Stimulated activated CD8-positive, alpha-beta memory T cell treated with anti-CD3 and anti-CD28 coated beads, Interleukin-2, amount 100 ng/mL, for 48 hours (primary cell): Measurements from ENCODE around the gene PXDN.

Source experiments
- DNase-seq, 2 donors: peaks; one replicate each; pipeline ENCODE4 v3.0.0-alpha.2; 2020; ENCODE audit warnings: low read depth in 2 of 2

The PXDN gene

DNA sequence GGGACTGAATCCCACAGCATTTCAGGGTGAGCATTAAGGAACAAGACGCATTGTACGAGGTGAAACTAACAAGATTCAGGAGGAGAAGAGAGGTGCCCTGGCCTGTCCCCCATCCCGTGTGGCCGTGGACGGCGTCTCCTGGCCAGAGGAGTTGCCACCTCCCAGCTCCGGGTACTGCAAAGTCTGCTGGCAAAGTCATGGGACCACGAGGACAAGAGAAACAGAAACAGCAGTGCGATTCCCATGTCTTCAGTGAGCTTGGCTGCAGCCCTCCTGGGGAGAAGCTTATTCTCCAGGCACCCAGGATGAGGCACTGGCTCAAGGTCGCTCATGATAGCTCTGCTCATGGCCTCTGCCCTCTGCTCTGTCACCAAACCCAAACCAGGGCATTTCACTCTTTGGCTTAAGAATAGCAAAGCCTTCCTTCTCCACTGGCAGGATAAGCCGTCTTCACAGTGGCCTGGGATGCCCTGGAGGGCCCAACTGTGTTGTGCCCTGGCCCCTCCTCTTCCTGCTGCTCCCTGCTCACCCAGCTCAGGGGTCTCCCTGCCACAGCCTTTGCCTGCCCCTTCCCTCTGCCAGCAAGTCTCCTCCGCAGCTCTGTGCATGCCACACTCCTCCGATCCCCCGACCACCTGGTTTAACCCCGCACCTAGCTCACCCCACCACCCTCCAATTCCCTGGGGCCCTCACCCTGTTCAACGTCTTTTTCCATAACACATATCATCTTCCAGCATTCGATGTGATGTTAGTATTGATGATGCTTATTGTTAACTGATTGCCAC is 144.8 kb downstream of the PXDN start:
- DNase-seq: no peak

DNA sequence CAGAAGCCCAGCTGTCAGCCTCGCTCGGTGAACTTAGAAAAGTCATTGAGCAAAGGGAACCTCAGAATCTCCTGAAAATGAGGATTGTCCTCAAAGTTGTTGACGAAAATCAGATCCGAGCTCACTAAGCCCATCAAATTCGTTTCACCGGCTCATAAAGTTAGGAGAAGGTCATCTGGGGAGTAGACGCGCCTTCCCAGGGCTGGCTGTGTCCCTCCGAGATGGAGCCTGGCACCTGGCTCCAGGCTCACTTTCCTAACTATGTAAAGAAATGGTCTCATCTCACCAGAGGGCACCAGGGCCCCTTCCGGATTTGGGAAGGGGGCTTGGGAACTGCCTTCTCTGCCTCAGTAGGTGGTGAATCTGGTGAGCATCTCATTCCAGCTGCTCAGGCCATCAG is 145.5 kb downstream of the PXDN start:
- DNase-seq: no peak

DNA sequence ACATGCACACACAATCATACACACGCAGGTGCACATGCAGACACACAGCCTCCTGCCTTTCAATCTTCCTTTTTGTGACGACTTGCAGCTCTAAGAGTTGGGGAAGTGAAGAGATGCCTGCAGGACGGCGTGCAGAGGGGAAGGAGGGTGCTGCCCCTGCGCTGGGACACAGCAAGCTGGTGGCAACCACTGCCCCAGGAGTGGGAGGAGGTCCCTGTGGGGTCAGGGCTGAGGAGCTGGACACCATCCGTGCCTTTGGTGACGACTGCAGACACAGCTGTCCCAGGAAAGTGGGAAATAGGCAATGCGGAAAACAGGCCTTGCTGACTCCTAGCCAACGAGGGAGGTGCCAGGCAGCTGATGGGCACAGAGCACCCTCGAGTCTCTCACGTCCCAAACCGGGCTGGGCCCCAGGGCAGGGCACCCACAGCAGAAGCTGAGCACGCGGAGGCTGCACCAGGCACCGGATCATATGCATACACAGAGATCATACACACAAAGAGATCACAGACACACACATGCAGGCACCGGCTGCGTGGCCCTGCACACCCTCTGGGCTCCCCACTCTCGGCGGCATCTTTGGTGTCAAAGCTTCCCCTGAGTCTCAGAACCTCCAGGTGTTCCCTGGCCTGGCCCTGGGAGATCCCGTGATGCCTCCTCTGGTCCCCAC is 146.1 kb downstream of the PXDN start:
- no peak for DNase-seq

DNA sequence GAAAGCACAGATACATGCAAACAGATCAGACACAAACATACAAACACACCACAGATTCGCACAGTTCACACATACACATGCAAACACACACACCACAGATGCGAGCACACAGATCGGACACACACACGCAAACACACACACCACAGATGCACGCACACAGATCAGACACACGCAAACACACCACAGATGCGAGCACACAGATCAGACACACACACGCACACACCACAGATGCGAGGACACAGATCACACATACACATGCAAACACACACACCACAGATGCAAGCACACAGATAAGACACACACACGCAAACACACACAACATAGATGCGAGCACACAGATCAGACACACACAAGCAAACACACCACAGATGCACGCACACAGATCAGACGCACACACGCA is 149.0 kb downstream of the PXDN start:
- DNase-seq: no peak

DNA sequence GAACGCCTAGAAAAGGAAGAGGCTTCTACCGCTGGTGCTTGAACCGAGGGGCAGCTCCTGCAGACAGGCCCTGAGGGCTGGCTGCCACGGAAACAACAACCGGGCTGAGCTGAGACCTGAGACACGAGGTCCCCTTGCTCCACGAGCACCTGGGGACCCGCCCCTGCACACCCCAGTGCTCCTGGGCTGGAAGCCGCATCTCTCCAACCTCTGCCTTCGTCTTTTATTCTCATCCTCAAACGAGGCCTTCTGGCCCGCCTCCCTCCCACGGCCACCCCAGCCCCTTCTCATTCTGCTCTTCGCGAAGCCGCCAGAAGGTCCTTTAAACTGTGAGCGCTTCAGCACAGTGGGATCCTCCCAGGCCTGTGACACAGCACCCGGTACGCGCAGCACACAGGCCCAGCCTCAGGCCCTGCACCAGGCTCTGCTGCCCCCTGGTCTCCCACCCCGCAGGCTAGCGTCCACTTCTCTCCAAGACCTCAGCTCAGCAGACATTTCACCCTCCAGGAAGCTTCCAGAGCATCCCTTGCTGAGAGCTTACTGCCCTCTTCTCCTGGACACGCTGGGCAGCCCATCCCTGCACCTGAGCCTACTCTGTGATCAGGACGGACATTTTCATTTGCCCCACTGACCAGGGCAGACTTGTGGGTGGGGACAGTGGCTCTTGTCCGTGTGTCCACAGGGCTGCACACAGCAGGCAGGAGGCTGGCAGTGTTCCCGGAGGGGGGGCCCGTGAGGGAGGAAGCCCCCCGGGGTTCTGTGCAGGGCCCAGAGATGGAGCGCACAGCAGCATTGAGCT is 149.7 kb downstream of the PXDN start:
- no peak for DNase-seq

DNA sequence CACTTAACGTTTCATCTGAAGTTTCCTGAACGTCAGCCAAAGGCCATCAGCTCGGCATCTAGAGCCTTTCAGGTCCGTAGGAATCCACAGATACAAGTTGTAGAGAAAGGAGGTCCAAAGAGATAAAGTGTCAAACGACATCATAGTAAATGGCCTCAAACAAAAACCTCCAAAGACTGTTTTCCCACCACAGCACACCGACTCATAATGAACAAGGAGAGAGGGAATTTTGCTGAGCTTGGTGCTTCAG is 150.3 kb downstream of the PXDN start:
- no peak for DNase-seq

DNA sequence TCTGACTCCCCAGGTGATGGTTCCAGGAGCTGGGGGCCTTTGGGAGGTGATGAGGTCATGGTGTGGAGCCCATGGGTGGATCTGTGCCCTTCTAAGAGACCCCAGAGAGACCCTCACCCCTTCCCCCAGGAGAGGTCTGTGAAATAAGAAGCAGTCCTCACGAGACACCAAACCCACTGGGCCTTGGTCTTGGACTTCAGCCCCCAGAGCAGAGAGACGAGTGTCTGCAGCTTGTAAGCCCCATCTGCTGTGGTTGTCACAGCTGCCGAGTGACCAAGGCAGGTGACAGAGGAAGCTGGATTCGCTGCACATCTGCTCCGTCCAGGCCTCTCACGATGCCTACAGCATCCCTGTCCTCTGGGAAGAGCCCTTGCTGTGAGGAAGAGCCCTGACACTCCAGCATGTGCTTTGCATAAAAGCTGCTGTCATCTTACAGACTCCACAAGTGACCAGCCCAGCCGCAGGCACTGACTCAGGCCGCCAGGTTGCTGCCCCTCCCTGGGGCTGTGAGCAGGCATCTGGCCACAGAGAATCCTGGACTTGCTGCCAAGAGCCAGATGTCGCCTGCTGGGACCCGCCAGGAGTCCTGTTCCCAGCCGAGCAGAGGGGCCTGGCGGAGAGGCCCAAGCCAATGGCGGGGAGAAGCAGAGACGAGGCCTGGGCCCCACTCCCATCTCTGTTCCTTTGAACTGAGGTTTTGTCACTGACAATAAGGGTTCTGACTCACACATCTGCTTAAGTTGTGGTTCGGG is 150.8 kb downstream of the PXDN start:
- DNase-seq: no peak

DNA sequence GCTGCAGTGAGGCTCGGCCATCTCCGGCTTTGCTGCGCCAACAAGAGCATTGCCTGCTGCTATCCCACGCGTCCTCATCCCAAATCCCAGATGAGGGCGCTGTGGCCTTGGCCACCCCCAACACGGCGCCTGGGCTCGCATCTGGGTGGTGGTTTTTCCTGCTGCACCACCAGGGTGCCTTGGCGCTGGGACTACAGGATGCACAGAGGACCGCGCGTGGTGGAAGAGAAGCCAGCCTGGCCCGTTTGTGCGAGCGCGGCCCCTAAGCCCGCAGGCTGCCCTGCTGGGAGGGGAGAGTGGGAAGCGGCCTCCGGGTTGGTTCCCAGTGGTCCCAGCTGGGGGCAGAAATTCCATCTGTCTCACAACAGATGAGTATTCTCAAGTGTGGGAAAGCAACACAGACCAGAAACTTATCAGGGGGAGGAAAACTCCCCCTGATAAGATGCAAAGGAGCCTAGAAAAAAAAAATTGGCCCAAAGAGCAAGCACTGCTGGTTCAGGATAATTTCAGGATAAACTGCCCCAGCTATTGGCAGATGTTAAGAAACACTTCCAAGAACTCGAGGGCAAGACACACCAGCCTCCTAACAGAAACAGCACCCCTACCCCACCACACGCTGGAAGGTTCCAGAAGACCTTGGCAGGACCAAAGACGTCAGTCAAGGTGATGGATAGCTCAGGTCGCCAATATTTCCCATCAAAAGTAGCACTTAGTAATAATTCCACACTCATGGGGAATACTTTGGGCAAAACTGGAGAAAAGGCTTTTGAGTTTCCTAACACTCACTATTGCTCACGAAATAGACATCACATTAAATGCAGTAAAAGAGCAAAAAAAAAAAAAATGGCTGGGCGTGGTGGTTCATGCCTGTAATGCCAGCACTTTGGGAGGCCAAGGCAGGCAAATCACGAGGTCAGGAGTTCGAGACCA is 152.1 kb downstream of the PXDN start:
- no peak for DNase-seq

DNA sequence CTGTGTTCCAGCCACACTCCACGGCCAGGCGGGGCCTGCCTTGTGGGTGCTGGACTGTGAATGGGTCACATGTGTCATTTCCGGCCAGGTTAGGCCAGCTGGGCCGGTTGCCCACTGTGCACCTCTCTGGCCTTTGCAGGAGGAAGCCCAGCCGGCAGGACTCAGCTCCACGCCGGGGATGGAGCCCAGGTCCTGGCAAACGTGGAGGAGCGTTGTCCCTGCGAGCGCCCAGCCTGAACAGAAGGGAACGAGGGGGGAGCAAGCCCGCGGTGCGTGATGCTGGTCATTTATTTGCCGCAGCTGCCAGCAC is 152.9 kb downstream of the PXDN start:
- no peak for DNase-seq

DNA sequence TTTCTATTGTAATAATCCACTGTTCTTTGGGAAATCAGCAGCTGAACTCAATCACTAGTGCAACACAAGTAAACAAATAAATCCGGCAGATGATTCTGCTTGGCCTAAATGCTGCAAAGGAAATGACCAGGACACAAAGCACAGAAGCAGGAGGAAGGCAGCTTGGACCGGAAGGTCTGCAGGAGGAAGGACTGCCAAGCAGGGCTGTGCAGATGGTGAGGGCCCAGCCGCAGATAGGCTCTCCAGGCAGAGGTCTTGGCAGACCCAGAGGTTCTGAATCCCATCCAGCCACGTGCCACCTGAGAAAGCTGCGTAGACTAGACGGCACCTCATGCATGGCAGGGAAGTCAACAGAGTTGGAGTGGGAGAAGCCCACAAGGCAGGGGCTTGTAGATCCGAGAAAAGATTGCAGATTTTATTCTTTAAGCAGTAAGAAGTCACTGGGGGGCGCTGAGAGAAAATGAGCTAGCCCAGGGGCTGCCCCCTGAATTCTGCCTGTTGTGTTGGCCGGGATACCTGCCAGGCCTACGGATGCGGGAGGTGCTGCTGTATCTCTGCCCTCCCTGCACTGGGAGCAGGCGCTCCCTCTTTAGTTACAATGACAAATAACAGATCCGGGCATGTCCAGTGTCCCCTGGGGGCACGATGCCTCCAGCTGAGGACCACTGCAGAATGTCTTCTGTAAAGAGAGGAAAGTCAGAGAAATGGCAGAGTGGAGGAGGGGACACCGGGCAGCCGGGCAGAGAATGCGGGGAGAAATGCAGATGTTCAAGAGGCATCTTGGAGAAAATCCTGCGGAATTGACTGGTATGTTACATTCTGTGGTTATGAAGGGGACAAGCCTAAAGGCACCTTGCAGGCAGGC is 153.5 kb downstream of the PXDN start:
- no peak for DNase-seq

DNA sequence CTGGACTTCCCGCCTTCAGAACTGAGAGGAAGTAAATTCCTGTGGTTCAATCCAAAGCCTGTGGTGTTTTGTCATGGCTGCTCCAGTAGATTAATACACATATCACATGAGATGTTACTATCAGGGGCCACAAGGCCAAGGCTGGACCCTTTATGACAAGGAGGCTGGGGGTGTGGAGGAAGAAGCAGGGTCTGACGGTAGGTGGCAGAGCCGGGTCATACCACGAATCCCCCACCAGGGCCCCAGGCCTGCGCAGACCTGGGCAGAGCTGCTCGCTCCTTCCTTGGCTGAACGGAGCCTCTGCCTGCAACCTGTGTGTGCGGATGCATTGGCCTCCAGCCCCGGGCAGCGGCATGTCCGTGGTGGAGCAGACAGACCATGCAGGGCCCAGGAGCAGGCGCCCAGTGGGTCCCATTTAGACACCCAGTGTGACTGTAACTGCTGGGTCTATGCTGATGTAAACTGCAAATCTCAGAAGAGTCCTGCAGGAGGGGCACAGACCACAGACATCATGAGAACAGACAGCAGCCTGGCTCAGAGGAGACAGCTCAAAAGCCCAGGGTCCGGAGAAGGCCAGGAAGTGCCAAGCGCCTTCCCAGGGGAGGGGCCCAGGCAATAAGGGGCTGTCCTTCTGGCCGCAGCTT is 155.2 kb downstream of the PXDN start:
- no peak for DNase-seq

DNA sequence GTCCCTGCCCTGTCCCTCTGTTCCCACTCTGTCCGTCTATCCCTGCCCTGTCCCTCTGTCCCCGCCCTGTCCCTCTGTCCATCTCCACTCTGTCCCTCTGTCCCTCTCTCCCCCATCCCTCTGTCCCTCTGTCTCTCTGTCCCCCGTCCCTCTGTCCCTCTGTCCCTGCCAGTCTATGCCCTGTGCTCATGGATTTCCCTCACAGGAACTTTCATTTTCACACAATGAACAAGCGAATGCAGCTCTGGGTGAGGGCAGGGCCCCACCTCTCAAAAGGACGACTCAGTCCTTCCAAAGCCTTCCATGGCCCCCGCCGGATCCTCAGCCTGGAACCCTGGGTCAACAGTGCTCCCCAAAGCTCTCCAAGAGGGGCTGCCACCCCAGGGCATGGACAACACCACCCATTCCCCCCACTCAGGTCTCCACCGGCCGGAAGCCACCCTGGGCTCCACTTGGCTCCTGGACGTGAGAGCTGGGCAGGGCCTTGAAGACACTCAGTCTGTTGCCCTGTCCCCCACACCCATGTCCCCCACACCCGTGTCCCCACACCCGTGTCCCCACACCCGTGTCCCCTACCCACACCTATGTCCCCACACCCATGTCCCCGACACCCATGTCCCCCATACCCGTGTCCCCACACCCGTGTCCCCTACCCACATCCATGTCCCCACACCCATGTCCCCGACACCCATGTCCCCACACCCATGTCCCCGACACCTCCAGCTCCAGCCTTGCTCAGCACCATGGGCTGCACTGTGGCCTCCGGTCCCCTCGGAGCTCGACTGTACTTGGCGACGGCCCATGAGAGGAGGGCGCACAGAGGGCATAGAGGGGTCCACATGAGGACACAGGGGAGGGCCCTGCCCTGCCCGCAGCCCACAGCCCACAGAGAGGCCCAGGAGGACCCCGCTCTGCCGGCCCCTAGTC is 156.0 kb downstream of the PXDN start:
- no peak for DNase-seq

DNA sequence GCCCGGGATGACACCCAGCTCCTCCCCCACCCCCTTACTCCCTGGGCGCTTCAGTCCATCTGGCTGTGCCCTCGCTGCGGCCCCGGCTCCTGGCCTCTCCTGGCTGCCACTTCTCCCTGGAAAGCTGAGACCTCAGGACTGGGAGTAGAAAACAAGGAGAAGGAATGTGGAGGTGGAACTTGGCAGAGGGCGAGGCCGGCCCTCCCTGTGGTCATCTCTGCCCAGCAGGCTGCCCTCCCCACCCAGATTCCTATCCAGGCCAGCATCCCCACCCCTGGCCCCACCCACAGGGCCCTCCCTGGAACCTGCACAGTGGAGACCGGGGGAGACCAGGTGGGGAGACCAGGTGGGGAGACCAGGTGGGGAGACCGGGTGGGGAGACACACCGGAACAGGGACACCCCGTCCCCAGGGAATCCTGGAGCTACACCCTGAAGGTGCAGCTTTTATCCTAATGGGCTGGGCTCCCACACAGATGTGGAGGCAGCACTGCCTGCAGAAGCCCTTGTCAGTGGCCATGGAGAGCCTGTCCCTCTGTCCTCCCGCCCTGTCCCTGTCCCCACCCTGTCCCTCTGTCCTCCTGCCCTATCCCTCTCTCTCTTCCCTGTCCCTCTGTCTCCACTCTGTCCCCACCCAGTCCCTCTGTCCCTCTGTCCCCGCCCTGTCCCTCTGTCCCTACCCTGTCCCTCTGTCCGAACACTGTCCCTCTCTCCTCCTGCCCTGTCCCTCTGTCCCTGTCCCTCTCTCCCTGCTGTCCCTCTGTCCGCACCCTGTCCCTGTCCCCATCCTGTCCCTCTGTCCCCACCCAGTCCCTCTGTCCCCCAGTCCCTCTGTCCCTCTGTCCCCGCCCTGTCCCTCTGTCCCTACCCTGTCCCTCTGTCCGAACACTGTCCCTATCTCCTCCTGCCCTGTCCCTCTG is 157.1 kb downstream of the PXDN start:
- DNase-seq: no peak

DNA sequence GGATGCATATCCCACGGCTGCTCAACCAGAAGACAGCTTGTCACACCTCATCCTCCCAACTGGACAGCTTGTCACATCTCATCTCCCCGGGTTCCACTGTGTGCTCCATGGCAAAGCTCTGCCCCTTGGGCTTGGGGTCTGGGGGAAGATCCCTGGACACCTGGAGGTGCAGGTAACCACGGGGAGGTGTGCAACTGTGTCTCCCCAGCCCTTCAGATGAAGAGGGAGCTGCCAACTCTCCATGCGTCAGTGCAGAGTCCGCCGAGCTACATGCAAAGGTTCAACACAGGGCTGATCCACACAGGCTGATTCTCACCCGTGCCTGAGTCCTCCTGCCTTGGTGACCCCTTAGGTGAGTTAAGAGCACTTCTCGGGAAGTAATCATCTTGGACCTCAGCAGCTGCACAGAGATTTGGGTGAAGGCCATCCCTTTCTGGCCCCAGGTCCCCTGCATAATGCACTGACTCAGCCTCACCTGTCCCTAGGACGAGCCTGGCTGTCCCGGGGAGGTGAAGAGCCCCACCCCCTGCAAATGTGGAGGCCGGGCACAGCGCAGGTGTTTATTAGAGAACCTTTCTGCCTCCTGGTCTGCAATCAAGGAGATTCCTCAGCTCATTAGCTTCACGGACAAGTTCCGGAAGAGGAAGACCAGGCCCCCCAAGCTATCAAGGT is 157.9 kb downstream of the PXDN start:
- DNase-seq: no peak

DNA sequence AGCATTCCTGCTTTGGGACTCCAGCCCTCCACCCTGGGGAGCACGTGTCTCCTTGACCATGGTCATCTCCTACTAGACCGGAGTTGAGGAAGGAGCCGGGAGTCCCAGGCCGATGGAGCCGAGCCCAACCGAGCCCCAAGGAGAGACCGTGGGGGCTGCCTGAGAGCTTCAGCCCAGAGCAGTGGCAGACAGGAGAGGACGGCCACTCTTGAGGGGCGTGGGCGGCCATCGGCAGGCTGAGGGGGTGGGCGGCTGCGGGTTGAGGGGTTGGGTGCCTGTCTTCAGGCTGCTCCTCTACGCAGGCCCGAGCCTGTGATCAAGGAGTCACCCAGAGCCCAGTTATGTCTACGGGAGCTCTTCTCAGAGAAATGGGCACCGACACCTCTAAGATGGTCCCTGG is 158.7 kb downstream of the PXDN start:
- no peak for DNase-seq

DNA sequence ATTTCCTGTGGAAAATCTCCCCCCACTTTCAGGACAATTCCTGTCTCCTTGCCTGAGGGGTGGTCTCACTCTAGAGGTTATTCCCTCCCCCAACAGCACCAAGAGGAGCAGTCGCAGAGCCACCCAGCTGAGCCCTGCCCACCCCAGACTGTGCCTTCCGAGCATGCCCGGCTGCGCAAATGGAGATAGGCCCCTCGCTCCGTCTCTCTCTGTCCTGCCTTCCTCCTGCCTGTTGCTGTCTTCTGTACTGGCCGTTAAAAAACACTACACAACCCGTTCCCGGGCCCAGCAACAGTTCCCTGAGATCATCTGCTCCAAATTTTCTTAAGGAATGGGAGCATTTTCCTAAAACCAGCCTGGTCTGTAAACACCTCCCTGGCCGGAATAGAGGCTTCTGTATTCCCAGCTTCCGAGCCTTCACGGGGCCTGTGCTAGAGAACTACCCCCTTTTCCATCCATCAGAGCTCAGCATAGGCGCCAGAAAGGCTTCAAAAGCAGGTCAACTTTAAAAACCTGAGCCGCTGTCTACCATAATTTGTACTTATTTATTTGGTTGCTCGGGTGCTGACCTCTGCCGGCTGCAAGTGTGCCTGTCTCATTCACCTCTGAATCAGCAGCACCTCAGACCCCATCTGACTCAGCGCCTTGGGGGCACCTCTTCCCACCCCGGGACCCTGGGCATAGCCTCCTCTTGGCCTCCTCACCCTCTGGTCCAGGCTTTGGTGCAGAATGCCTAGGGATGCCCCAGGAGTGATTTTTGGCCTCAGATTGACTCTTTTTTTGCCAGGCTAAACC is 159.4 kb downstream of the PXDN start:
- DNase-seq: no peak
